Measurements from ENCODE around the gene EXPH5.
A peak's percentile ranks its signal among the peaks of the same experiment; 100 is the strongest.

EXPH5 gene

DNA sequence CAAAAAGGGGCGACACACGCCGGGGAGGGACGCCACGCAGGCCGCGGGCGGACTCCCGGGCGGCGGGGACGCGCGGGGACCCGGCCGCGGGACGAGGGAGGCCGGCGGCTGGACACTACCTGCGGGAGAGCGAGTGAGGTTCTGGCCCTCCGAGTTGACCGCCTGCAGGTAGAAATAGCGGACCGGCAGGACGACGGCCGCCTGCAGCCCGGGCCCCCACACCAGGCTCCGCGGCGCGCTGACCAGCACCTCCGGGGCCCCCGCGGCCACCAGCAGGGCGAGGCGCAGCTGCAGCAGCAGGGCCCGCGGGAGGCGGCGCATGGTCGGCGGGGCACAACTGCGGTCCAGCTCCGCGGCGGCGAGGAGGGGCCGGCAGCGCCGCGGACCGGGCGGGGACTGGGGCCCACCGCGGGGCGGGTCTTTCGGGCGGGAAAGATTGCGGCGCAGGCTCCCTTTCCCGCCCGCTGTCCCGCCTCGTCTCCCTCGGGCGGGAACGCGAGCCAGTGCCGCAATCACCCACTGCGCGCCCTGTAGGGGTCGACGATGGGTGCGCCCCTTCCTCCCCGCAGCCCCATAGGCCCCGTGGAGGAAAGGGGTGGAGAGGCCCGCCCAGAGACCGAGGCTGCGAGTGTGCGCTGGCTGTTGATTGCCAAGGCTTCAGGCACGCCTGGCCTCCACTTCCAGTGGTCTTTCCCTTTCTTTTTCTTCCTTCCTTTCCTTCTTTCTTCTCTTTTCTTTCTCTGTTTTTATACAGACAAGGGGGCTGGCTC lies 95.3 kb downstream of the EXPH5 start, which contains the start of gene POGLUT3:
TSS of gene POGLUT3 (minus strand) at position 339 of the 770 bp plus-strand sequence. CDS start at position 321, 18 bp downstream.
- H3K4me3 ChIP-seq (ENCODE audit: low read length): peak within 1 kb of the TSS; percentile 45
- TF ChIP-seq, protein P1, sequence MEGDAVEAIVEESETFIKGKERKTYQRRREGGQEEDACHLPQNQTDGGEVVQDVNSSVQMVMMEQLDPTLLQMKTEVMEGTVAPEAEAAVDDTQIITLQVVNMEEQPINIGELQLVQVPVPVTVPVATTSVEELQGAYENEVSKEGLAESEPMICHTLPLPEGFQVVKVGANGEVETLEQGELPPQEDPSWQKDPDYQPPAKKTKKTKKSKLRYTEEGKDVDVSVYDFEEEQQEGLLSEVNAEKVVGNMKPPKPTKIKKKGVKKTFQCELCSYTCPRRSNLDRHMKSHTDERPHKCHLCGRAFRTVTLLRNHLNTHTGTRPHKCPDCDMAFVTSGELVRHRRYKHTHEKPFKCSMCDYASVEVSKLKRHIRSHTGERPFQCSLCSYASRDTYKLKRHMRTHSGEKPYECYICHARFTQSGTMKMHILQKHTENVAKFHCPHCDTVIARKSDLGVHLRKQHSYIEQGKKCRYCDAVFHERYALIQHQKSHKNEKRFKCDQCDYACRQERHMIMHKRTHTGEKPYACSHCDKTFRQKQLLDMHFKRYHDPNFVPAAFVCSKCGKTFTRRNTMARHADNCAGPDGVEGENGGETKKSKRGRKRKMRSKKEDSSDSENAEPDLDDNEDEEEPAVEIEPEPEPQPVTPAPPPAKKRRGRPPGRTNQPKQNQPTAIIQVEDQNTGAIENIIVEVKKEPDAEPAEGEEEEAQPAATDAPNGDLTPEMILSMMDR (IDR thresholded peaks at IDR 0.05; ENCODE audit: insufficient read depth, low read depth, low read length, missing control alignments): no peak
- no peak for DNase-seq (ENCODE audit: low read depth)

DNA sequence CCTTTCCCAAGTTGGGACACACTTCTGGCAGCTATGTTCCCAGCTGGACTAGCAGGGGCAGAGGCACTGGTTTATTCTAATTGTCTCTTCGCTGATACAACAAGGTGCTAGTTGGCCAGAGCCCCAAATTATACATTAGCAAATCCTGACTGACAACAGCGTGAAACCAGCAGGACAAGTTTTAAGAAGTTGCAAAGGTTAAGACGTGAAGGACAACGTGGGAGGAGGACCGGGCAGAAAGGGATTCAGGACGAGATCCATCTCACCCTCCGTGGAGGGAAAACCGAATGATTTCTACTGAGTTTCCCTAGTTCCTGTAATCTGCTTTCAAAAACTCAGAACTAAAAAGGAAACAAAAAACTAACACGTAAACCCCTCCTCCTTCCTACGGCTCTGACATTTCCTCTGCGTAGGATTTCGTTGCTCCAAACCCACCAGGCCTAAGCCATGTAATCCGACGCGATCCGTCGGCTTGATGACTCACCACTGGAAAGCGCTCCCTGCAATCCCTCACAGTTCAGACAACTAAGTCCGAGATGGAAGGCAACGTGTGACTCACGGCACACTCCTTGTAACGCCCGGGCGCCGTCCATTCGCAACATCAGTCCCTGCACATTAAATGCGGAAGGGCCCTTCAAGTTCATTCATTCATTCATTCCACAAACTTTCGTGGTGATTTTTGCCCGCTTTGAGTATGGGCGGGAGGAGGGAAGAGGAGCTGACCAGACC lies 96.1 kb downstream of the EXPH5 start:
- peak overlapping the region; percentile 45 for H3K4me3 ChIP-seq (ENCODE audit: low read length)
- DNase-seq (ENCODE audit: low read depth): peak; percentile 97
- TF ChIP-seq, protein P1 (IDR thresholded peaks at IDR 0.05; ENCODE audit: insufficient read depth, low read depth, low read length, missing control alignments): no peak

DNA sequence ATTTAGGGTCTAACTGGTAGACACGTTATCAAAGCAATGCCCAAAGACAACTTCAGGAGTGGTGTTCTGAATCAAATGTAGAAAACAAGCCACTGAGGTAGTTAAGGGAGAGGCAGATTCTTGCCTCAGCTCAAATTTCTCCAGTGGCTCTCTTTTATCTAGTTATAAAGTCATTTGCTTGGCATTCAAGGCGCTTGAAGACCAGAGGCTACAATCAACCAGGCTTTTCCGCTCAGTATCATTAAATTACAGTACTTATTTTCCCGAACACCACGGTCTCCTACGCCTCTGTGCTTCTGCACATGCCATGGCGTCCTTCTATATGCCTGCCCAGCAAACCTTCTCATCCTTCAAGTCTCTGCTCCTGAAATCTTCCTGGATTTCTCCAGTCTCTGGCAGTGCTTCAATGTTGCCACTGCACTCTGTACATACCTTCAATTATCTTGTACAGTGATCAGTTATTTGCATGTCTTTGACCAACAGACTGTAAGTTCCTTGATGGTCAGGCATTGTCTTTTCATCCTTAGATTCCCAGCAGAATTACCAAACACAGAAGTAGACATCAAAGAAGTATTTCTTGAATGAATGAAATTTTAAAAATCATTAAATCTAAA lies 96.8 kb downstream of the EXPH5 start:
- no peak for DNase-seq (ENCODE audit: low read depth)
- H3K4me3 ChIP-seq (ENCODE audit: low read length): peak overlapping the region; percentile 45
- TF ChIP-seq, protein P1 (IDR thresholded peaks at IDR 0.05; ENCODE audit: insufficient read depth, low read depth, low read length, missing control alignments): no peak

DNA sequence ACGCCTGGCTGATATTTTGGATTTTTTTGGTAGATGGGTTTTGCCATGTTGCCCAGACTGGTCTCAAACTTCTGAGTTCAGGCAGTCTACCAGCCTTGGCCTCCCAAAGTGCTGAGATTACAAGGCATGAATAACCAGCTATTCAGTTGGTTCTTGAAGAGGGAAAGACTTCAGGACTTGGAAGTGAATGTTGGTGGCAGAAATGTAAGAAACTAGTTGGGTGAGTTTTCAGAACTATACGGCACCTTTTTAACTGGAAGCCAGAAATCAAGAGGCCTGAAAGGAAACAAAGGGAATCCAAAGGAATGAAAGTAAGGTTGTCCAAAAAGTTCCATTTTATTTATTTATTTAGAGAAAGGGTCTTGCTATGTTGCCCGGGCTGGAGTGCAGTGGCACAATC lies 98.2 kb downstream of the EXPH5 start:
- TF ChIP-seq, protein P1 (IDR thresholded peaks at IDR 0.05; ENCODE audit: insufficient read depth, low read depth, low read length, missing control alignments): no peak
- DNase-seq (ENCODE audit: low read depth): no peak
- H3K4me3 ChIP-seq (ENCODE audit: low read length): no peak overlapping the region

DNA sequence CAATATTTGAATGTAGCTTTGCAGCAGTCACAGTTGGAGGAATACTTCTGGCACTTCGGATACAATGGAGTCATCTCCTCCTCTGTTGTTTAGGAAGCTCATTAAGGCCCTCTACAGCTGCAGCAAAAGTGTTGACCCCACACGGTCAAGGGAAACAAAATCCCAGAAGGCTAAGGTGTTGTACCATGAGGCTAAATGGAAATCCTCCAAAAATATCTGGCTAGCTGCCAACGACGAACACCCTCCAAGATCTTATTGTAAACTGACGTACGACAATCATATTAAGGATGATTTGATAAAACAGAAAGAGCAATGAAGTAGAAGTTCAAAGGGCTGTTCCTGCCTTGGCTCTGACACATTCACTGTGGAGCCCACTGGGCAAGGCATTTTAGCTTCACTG lies 99.4 kb downstream of the EXPH5 start:
- TF ChIP-seq, protein P1 (IDR thresholded peaks at IDR 0.05; ENCODE audit: insufficient read depth, low read depth, low read length, missing control alignments): no peak
- no peak overlapping the region for H3K4me3 ChIP-seq (ENCODE audit: low read length)
- no peak for DNase-seq (ENCODE audit: low read depth)

DNA sequence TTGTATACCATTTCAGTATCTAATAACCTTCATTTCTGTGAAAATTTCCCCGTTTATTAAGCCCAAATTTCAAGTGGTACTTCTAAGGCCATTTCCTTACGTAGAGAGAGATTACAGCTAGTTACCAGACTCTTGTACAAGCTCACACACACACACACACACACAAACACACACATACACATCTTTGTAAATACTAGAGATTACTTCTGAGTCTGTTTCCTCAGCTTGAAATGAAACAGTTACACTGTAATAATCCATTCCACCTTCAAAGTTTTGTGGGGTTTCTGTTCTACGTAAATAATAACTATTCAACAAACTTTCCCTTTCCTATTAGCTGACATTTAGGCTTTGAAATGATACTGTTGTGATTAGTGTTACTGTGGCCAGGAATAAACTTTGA lies 101.6 kb downstream of the EXPH5 start:
- no peak for DNase-seq (ENCODE audit: low read depth)

More for the DNA sequence above, 101.6 kb downstream of the EXPH5 start:
- TF ChIP-seq, protein P1 (IDR thresholded peaks at IDR 0.05; ENCODE audit: insufficient read depth, low read depth, low read length, missing control alignments): no peak
- no peak overlapping the region for H3K4me3 ChIP-seq (ENCODE audit: low read length)

All from epithelial cell of esophagus (primary cell).